Body of pancreas (tissue), 4 donors: ENCODE data around the gene MAP2.

Source experiments
- CTCF ChIP-seq, 7 experiments: fragments of 450-650 bp in 4 of 7; fragments of 200-600 bp in 3 of 7; sonication (generic) in 3 of 7; IDR thresholded peaks; one replicate each; pipeline ENCODE4 v1.5.1; 2016 to 2019; ENCODE audit warnings: antibody characterized with exemption in 7 of 7
- POLR2A ChIP-seq, 3 donors: fragments of 450-650 bp; IDR thresholded peaks; one replicate each; pipeline ENCODE4 v1.6.1; 2016; ENCODE audit warnings: antibody characterized with exemption in 3 of 3, mild to moderate bottlenecking in 2 of 3

GRCh38 chr2:209661286-209661894, 237.5 kb downstream of the MAP2 start:
- TF ChIP-seq CTCF (IDR thresholded peaks at IDR 0.05) (no peak), POLR2A (IDR thresholded peaks at IDR 0.05) (no peak)
